ENCODE measurements around the gene UBTD2. TPM values are rescaled to one million over a fixed set of nuclear protein-coding genes. Genes with fewer than 3 reads are reported as not detected.

The UBTD2 gene
- total RNA-seq, 2 donors from 2014 or later, result 30.4 to 30.5 TPM

GRCh38 chr5:172234031-172234430, 49.5 kb downstream of the UBTD2 start:
- Histone ChIP-seq H3K27me3 (ENCODE audit: control insufficient read depth, insufficient read depth, low read length, poor library complexity, severe bottlenecking) (no peaks in the 10 kb centered on the region), H3K4me3 (ENCODE audit: low read length) (no peak overlapping the region), H3K9ac (ENCODE audit: extremely low read depth, low read length, poor library complexity, severe bottlenecking) (no peak overlapping the region), H3K27ac (ENCODE audit: low read depth, low read length) (no peak overlapping the region), H3K9me3 (ENCODE audit: control insufficient read depth, low read length) (no peaks in the 10 kb centered on the region), H3K4me1 (ENCODE audit: control insufficient read depth, insufficient read depth, low read length) (peaks cover 4% of the 10 kb centered on the region), H3K36me3 (ENCODE audit: control insufficient read depth, insufficient read depth, low read length) (peaks cover 50% of the 10 kb centered on the region)
- Mint-ChIP-seq H3K36me3 (ENCODE audit: low read depth) (peaks cover 45% of the 10 kb centered on the region), H3K4me1 (peaks cover 8% of the 10 kb centered on the region), H3K4me3 (no peak overlapping the region), H3K27me3 (ENCODE audit: insufficient read depth) (no peaks in the 10 kb centered on the region), H3K9me3 (no peaks in the 10 kb centered on the region), H3K27ac (no peak overlapping the region)
- DNase-seq, result no peak
- 82 to 86% methylated on average over 3 to 4 of the region's 4 CpGs for WGBS, 2 experiments (ENCODE audit: insufficient coverage in 1 of 2, insufficient read length in 1 of 2)
- TF ChIP-seq, protein P1, sequence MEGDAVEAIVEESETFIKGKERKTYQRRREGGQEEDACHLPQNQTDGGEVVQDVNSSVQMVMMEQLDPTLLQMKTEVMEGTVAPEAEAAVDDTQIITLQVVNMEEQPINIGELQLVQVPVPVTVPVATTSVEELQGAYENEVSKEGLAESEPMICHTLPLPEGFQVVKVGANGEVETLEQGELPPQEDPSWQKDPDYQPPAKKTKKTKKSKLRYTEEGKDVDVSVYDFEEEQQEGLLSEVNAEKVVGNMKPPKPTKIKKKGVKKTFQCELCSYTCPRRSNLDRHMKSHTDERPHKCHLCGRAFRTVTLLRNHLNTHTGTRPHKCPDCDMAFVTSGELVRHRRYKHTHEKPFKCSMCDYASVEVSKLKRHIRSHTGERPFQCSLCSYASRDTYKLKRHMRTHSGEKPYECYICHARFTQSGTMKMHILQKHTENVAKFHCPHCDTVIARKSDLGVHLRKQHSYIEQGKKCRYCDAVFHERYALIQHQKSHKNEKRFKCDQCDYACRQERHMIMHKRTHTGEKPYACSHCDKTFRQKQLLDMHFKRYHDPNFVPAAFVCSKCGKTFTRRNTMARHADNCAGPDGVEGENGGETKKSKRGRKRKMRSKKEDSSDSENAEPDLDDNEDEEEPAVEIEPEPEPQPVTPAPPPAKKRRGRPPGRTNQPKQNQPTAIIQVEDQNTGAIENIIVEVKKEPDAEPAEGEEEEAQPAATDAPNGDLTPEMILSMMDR (conservative IDR thresholded peaks at IDR 0.05), result no peak

DNA sequence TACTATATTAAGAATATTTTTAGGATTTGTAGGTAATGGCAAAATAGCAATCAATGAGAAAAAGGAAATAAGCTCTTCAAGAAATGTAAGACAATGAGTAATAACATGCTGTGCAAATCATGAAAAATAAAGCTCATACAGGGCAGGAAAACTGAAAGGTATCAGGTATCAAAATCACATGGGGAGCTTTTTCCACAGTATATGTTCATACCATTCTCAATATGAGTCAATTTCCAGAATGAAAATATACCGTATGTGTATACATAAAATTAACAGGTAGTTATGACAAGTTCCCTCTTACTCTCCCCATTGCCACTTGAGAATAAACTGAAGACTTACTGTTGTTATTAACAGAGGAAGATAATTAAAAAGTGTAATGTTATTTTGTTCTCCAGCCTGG, 53.7 kb downstream of the UBTD2 start:
- Histone ChIP-seq H3K9ac (ENCODE audit: extremely low read depth, low read length, poor library complexity, severe bottlenecking) (no peak overlapping the region), H3K4me3 (ENCODE audit: low read length) (no peak overlapping the region), H3K27ac (ENCODE audit: low read depth, low read length) (no peak overlapping the region), H3K4me1 (ENCODE audit: control insufficient read depth, insufficient read depth, low read length) (no peaks in the 10 kb centered on the region), H3K36me3 (ENCODE audit: control insufficient read depth, insufficient read depth, low read length) (peaks cover 72% of the 10 kb centered on the region), H3K9me3 (ENCODE audit: control insufficient read depth, low read length) (no peaks in the 10 kb centered on the region), H3K27me3 (ENCODE audit: control insufficient read depth, insufficient read depth, low read length, poor library complexity, severe bottlenecking) (no peaks in the 10 kb centered on the region)
- peaks cover 68% of the 10 kb centered on the region for H3K36me3 Mint-ChIP-seq (ENCODE audit: low read depth)
- TF ChIP-seq, protein P1 (conservative IDR thresholded peaks at IDR 0.05), result no peak
- H3K9me3 Mint-ChIP-seq, result no peaks in the 10 kb centered on the region
- H3K27me3 Mint-ChIP-seq (ENCODE audit: insufficient read depth), result no peaks in the 10 kb centered on the region
- no peak overlapping the region for H3K4me3 Mint-ChIP-seq
- peaks cover 5% of the 10 kb centered on the region for H3K4me1 Mint-ChIP-seq
- DNase-seq, result no peak
- no CpG with 5 or more reads among the region's 1 CpG for WGBS, 2 experiments (ENCODE audit: insufficient coverage in 1 of 2, insufficient read length in 1 of 2)
- no peak overlapping the region for H3K27ac Mint-ChIP-seq

DNA sequence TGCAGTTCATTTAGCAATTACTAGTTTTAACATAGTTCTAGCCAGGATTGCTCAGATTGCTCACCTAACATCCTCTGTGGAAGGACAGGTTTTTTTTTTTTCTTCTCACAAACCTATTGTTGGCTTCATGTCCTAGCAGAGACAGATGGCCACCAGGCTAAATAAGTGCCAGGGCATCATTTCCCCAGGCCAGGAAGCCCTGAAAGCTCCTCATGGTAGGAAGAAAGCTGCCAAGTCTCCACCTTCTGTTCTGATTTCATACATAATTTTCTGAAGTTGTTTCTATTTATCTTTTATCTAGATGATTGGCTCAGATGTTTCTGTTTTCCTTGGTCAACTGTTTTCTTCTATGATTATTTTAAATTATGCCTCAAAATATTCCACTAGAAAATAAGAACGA, 58.6 kb downstream of the UBTD2 start:
- H3K36me3 ChIP-seq (ENCODE audit: control insufficient read depth, insufficient read depth, low read length), result peaks cover 70% of the 10 kb centered on the region
- no peak overlapping the region for H3K27ac Mint-ChIP-seq
- peaks cover 5% of the 10 kb centered on the region for H3K4me1 Mint-ChIP-seq
- H3K4me1 ChIP-seq (ENCODE audit: control insufficient read depth, insufficient read depth, low read length), result no peaks in the 10 kb centered on the region
- H3K9me3 ChIP-seq (ENCODE audit: control insufficient read depth, low read length), result peaks cover 2% of the 10 kb centered on the region
- no peak for DNase-seq
- TF ChIP-seq, protein P1 (conservative IDR thresholded peaks at IDR 0.05), result no peak
- no peak overlapping the region for H3K4me3 Mint-ChIP-seq
- WGBS, 2 experiments (ENCODE audit: insufficient coverage in 1 of 2, insufficient read length in 1 of 2), result 94% methylated on average over 1 of the region's 1 CpG; no CpG with 5 or more reads in 1 of the 2 experiments
- peaks cover 64% of the 10 kb centered on the region for H3K36me3 Mint-ChIP-seq (ENCODE audit: low read depth)
- H3K9me3 Mint-ChIP-seq, result no peaks in the 10 kb centered on the region
- H3K27me3 Mint-ChIP-seq (ENCODE audit: insufficient read depth), result no peaks in the 10 kb centered on the region
- no peak overlapping the region for H3K4me3 ChIP-seq (ENCODE audit: low read length)
- no peak overlapping the region for H3K9ac ChIP-seq (ENCODE audit: extremely low read depth, low read length, poor library complexity, severe bottlenecking)
- no peak overlapping the region for H3K27ac ChIP-seq (ENCODE audit: low read depth, low read length)
- H3K27me3 ChIP-seq (ENCODE audit: control insufficient read depth, insufficient read depth, low read length, poor library complexity, severe bottlenecking), result no peaks in the 10 kb centered on the region

Data from endodermal cell (in vitro differentiated cells).